ENCODE measurements around the gene GPR137. TPM values are rescaled to one million over a fixed set of nuclear protein-coding genes. Genes with fewer than 3 reads are reported as not detected.

Gene GPR137
- total RNA-seq, 6 experiments from 2014 or later = 13.0 to 21.9 (median 17.8) TPM

GRCh38 chr11:64291262-64291751, 5.7 kb downstream of the GPR137 start, which contains the start of gene KCNK4:
Gene KCNK4 (plus strand): TSS chr11:64291302. CDS start chr11:64293019, 1,717 bp downstream.
- DNase-seq = no peak
- Histone ChIP-seq H3K4me3 (peak within 1 kb of the TSS in 1 of 3 donors; percentile 1), H3K27ac (no peak within 1 kb of the TSS), H3K9me3 (no peaks in the 10 kb centered on the region), H3K27me3 (peaks cover 0 to 10% of the 10 kb centered on the region in 2 donors), H3K36me3 (no peaks in the 10 kb centered on the region), H3K4me1 (peaks cover 0 to 14% (median 2%) of the 10 kb centered on the region in 4 donors)
- no CpG with 5 or more reads among the region's 45 CpGs for WGBS (ENCODE audit: insufficient coverage, low coverage, low lambda C conversion rate, missing lambda C conversion rate)
- intact Hi-C loops (cut with DNase I) = no loop called here
- no peak for ATAC-seq
- TF ChIP-seq POLR2A (IDR thresholded peaks at IDR 0.05) (no peak), CTCF (IDR thresholded peaks at IDR 0.05) (no peak)

DNA sequence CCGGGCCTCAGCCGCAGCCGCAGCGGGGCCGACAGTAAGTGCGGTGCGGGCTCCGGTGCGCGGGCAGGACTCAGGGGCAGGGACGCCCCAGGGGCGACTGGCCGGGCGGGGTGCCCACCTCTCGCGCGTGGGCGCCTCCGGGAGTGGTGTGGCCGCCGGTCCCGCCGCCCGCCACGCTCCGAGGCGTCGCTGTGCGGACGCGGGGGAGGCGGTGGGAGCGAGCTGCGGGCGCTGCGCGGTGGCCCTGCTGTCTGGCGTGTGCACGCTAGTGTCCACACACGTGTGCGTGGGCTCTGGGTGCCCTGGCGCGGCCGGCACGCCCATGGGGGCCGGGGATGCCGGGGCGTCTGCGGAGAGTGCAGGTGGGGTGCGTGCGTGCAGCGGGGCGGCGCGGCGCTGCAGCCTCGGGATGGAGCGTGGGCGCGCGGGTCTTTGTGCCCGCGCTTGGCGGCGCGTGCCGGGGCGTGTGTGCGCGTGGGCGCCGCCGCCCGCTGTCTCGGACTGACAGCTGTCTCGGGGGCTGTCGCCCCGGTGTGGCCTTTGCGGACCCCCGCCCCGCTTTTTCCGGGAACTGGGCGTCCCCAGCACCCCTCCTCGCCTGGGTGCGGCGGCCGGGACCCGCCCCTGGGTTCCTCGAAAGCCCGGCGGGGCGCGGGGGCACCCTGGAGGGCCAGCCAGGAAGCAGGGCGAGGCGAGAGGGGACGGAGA, 6.3 kb downstream of the GPR137 start:
- DNase-seq = no peak
- Histone ChIP-seq H3K4me3 (peak overlapping the region in 1 of 3 donors; percentile 1), H3K27me3 (peaks cover 0 to 13% of the 10 kb centered on the region in 2 donors), H3K27ac (no peak overlapping the region), H3K36me3 (no peaks in the 10 kb centered on the region), H3K4me1 (peaks cover 0 to 12% (median 0%) of the 10 kb centered on the region in 4 donors), H3K9me3 (no peaks in the 10 kb centered on the region)
- ATAC-seq = no peak
- WGBS (ENCODE audit: insufficient coverage, low coverage, low lambda C conversion rate, missing lambda C conversion rate) = no CpG with 5 or more reads among the region's 96 CpGs
- TF ChIP-seq CTCF (IDR thresholded peaks at IDR 0.05) = no peak
- no peak for TF ChIP-seq POLR2A (IDR thresholded peaks at IDR 0.05)
- intact Hi-C loops (cut with DNase I) = no loop called here

- intact Hi-C loops (cut with DNase I) = no loop called here
- WGBS (ENCODE audit: insufficient coverage, low coverage, low lambda C conversion rate, missing lambda C conversion rate) = 7% methylated on average over 15 of the region's 42 CpGs
- TF ChIP-seq CTCF (IDR thresholded peaks at IDR 0.05) = no peak
- no peak for TF ChIP-seq POLR2A (IDR thresholded peaks at IDR 0.05)
- H3K27me3 ChIP-seq = peaks cover 0 to 21% of the 10 kb centered on the region in 2 donors
- no peaks in the 10 kb centered on the region for H3K36me3 ChIP-seq
- no peaks in the 10 kb centered on the region for H3K9me3 ChIP-seq
- no peak for DNase-seq
- no peak overlapping the region for H3K4me3 ChIP-seq
- peaks cover 0 to 12% (median 0%) of the 10 kb centered on the region in 4 donors for H3K4me1 ChIP-seq
- no peak overlapping the region for H3K27ac ChIP-seq
- no peak for ATAC-seq
These were observed 7.0 kb downstream of the GPR137 start for GRCh38 chr11:64292460-64293254.

- no peak for TF ChIP-seq POLR2A (IDR thresholded peaks at IDR 0.05)
- TF ChIP-seq CTCF (IDR thresholded peaks at IDR 0.05) = no peak
- H3K27me3 ChIP-seq = peaks cover 0 to 37% of the 10 kb centered on the region in 2 donors
- no peaks in the 10 kb centered on the region for H3K36me3 ChIP-seq
- no peak overlapping the region for H3K4me3 ChIP-seq
- H3K4me1 ChIP-seq = peaks cover 0 to 21% (median 2%) of the 10 kb centered on the region in 4 donors
- WGBS (ENCODE audit: insufficient coverage, low coverage, low lambda C conversion rate, missing lambda C conversion rate) = 47% methylated on average over 3 of the region's 3 CpGs
- ATAC-seq (no peak), DNase-seq (no peak)
- intact Hi-C loops (cut with DNase I) = no loop called here
- no peak overlapping the region for H3K27ac ChIP-seq
- H3K9me3 ChIP-seq = no peaks in the 10 kb centered on the region
These were observed 9.1 kb downstream of the GPR137 start for GRCh38 chr11:64294774-64295173.

Data from right lobe of liver (tissue), 6 donors.